A673 (cell line): ENCODE results near the gene TNFRSF12A. TPM values are rescaled to one million over a fixed set of nuclear protein-coding genes. Genes with fewer than 3 reads are reported as not detected.

Experiments used
- BruUV-seq: library from RNA; stranded (reverse); fragments of 400-500 nt; replicated peaks from 2 replicates; lab custom pipeline; 2021; lab: Mats Ljungman, UMichigan
- CTCF ChIA-PET: fragments of 300-600 bp; sonication (Branson Sonifier 250); formaldehyde crosslinking; loops from one replicate; lab custom pipeline; 2022; ENCODE audit warnings: antibody characterized with exemption; lab: Charles Lee
- POLR2A ChIA-PET: fragments of 300-600 bp; sonication (Branson Sonifier 250); formaldehyde crosslinking; loops from one replicate; lab custom pipeline; 2022; ENCODE audit warnings: antibody characterized with exemption; ENCODE audit not compliant: low non-redundant PET; lab: Charles Lee
- DNase-seq: peaks from one replicate; pipeline ENCODE4 v3.0.0-alpha.2; 2015; ENCODE audit warnings: low spot score
- H3K27ac ChIP-seq: fragments of 200-600 bp; sonication (generic); 2 replicates; pipeline ENCODE4 v1.5.1; 2016; ENCODE audit warnings: mixed run types, low read depth, mild to moderate bottlenecking, mixed read lengths, antibody characterized with exemption, low read length; ENCODE audit not compliant: poor library complexity, severe bottlenecking
- H3K27me3 ChIP-seq: fragments of 200-600 bp; sonication (generic); replicated peaks from 2 replicates; pipeline ENCODE4 v1.6.1; 2017; ENCODE audit warnings: mixed run types, low read depth, mild to moderate bottlenecking, mixed read lengths, antibody characterized with exemption, low read length; ENCODE audit not compliant: insufficient read depth, poor library complexity
- H3K36me3 ChIP-seq: fragments of 200-600 bp; sonication (generic); 2 replicates; pipeline ENCODE4 v1.6.1; 2016; ENCODE audit warnings: mixed run types, mild to moderate bottlenecking, mixed read lengths, antibody characterized with exemption, low read length; ENCODE audit not compliant: insufficient read depth, poor library complexity, severe bottlenecking
- H3K4me1 ChIP-seq: fragments of 200-600 bp; sonication (generic); 2 replicates; pipeline ENCODE4 v1.6.1; 2017; ENCODE audit warnings: mixed run types, mild to moderate bottlenecking, mixed read lengths, antibody characterized with exemption, low read length; ENCODE audit not compliant: insufficient read depth, poor library complexity, severe bottlenecking
- H3K4me3 ChIP-seq: fragments of 200-600 bp; sonication (generic); 2 replicates; pipeline ENCODE4 v1.5.1; 2016; ENCODE audit warnings: low read depth, mixed run types, mild to moderate bottlenecking, mixed read lengths, low read length; ENCODE audit not compliant: poor library complexity, severe bottlenecking
- H3K9me3 ChIP-seq: fragments of 200-600 bp; sonication (generic); 2 replicates; pipeline ENCODE4 v1.6.1; 2016; ENCODE audit warnings: mixed run types, low read depth, mild to moderate bottlenecking, mixed read lengths, antibody characterized with exemption, low read length; ENCODE audit not compliant: poor library complexity, severe bottlenecking
- EZH2 ChIP-seq: fragments of 200-600 bp; sonication (generic); IDR thresholded peaks from 2 replicates; pipeline ENCODE4 v1.6.1; 2017; ENCODE audit warnings: borderline replicate concordance, low read depth, mild to moderate bottlenecking, mixed read lengths, antibody characterized with exemption, low read length; ENCODE audit not compliant: poor library complexity, severe bottlenecking
- intact Hi-C: fragments of 100-400 bp; cut with micrococcal nuclease; formaldehyde crosslinking; loops from one replicate; pipeline ENCODE4 v1.10.0; 2022; ENCODE audit not compliant: unreplicated experiment
- total RNA-seq: library from RNA; stranded (reverse); gene quantifications from 2 replicates; pipeline ENCODE4 v1.2.3, GENCODE V29; 2021
- TF ChIP-seq, protein P1 (sequence below): fragments of 300-800, 200-600 bp; sonication (generic); conservative IDR thresholded peaks from 2 replicates; pipeline ENCODE4 v1.5.1; 2017; ENCODE audit warnings: low read depth, mild to moderate bottlenecking, antibody characterized with exemption, low read length, moderate library complexity, mixed read lengths

TNFRSF12A gene
- total RNA-seq, 1 experiment from 2014 or later, result 39.5 TPM

DNA sequence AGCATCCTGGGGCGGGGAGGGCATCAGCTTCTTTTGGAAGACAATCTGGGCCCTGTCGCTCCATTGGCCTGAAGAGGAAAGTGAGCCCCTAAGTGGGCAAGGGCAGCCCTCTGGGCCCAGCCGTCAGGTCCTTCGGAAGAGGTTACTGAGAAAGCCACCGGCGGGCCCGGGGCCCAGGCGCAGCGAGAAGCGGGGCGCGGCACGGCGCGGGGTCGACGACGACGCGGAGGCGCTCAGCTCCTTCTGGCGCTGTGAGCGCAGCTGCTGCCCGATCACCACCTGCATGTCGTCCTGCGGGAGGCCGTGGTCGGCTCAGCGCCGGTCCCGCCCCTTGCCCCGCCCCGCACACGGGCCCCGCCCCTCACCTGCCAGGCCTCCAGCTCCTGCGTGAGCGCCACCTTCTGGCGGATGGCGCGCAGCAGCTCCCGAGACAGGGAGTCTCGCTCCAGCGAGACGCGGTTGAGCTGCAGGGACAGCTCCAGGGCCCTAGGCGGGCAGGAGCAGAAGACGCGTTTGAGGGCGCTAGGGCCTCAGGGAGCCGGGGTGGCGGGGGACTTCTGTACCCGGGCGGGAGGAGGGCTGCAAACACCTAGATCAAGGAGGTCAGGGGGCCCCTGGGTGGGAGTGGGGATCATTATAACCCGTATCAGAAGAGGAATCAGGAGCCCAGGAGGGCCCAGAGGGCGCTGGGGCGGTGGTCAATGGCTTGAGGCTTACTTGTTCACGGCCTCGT lies 8.0 kb downstream of the TNFRSF12A start:
- TF ChIP-seq EZH2, result no peak
- TF ChIP-seq, protein P1, sequence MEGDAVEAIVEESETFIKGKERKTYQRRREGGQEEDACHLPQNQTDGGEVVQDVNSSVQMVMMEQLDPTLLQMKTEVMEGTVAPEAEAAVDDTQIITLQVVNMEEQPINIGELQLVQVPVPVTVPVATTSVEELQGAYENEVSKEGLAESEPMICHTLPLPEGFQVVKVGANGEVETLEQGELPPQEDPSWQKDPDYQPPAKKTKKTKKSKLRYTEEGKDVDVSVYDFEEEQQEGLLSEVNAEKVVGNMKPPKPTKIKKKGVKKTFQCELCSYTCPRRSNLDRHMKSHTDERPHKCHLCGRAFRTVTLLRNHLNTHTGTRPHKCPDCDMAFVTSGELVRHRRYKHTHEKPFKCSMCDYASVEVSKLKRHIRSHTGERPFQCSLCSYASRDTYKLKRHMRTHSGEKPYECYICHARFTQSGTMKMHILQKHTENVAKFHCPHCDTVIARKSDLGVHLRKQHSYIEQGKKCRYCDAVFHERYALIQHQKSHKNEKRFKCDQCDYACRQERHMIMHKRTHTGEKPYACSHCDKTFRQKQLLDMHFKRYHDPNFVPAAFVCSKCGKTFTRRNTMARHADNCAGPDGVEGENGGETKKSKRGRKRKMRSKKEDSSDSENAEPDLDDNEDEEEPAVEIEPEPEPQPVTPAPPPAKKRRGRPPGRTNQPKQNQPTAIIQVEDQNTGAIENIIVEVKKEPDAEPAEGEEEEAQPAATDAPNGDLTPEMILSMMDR, result peak; percentile 93

DNA sequence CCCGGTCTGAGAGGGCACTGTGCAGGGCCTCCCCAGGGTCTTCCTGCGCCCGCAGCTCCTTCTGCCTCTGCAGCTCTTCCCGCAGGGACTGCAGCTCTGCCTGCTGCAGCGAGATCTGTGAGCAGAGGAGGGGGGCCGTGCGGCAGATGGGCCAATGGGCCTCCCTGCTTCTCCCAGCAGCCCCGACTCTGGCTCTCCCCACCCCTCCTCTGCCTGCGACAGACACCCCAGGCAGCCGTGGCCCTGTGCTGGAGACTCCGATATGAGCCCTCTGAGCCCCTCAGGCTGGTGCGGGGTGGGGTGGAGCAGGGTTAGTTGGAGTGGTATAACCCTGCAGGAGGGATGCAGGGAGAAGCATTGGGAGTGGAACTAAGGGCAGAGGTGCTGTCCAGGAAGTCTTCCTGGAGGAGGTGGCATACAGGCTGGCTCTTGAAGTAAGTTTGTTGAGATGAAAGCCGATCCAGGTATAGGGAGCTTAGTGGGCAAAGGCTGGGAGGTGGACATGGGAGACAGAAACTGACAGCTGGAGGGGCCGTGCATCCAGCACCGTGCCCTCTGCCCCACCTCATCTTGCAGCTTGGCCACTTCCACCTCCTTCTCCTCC lies 8.7 kb downstream of the TNFRSF12A start:
- CTCF ChIA-PET, result interaction anchor here (0.6 to 1.5 kb wide), 7 partner anchors 9 to 344 kb away, joined by 3 to 15 read pairs (median 6); partner anchors contain the start of gene TNFRSF12A
- no peak for TF ChIP-seq EZH2
- no peak for DNase-seq
- Histone ChIP-seq H3K27me3 (peaks cover 38% of the 10 kb centered on the region), H3K9me3 (no peaks in the 10 kb centered on the region), H3K36me3 (peaks cover 3% of the 10 kb centered on the region), H3K4me1 (peaks cover 12% of the 10 kb centered on the region), H3K4me3 (no peak overlapping the region), H3K27ac (no peak overlapping the region)
- BruUV-seq, result no TSS peak
- POLR2A ChIA-PET, result no interaction called here
- intact Hi-C loops, result loop anchor here (1.0 kb wide), 1 partner anchor 25 kb away; no protein-coding TSS in a partner anchor

More for the DNA sequence above, 8.0 kb downstream of the TNFRSF12A start:
- peak; percentile 90 for DNase-seq
- Histone ChIP-seq H3K27ac (no peak overlapping the region), H3K36me3 (peaks cover 3% of the 10 kb centered on the region), H3K4me1 (peaks cover 17% of the 10 kb centered on the region), H3K27me3 (peaks cover 32% of the 10 kb centered on the region), H3K4me3 (no peak overlapping the region), H3K9me3 (no peaks in the 10 kb centered on the region)
- CTCF ChIA-PET, result interaction anchor here (0.6 to 1.5 kb wide), 7 partner anchors 8 to 343 kb away, joined by 3 to 15 read pairs (median 6); partner anchors contain the start of gene TNFRSF12A
- POLR2A ChIA-PET, result no interaction called here
- BruUV-seq, result no TSS peak
- intact Hi-C loops, result loop anchor here (1.0 kb wide), 1 partner anchor 24 kb away; no protein-coding TSS in a partner anchor

DNA sequence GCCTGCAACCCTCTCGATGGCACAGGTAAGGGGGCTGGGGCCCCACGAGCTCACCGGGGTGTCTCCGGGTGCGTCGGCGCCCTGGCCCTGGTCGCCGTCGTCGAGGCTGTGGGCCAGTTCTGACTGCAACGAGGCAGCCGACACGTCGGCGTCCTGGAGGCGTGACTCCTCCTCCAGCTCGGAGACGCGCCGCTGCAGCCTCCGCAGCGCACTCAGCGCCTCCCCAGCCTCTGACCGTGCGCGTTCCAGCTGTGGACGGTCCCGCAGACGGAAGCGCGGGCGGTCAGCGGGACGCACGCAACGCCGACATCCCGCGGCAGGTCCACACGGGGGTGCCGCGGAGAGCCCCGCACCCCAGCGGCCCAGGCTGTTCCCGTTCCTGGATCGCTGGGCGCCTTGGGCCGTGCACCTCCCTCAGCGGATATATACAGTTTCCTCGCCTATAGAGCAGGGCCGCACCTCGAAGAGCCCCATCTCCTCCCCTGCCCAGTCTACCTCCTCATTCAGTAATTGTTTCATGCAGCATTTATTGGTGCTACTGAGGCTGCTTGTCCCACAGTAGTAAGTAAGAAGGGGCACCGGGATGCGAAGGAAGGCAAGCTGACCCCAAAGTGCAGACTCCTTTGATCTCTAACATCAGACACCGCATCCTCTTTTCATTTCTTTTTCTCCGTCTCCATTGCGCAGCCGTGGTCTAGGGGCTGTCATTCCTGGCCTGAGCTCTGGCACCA lies 9.5 kb downstream of the TNFRSF12A start:
- POLR2A ChIA-PET, result no interaction called here
- peaks cover 46% of the 10 kb centered on the region for H3K27me3 ChIP-seq
- DNase-seq, result peak; percentile 49
- no peaks in the 10 kb centered on the region for H3K9me3 ChIP-seq
- peak overlapping the region; percentile 27 for H3K4me3 ChIP-seq
- CTCF ChIA-PET, result interaction anchor here (1.3 kb wide), 1 partner anchor 10 kb away, joined by 6 read pairs; the partner anchor contains the start of gene TNFRSF12A
- H3K36me3 ChIP-seq, result peaks cover 3% of the 10 kb centered on the region
- no TSS peak for BruUV-seq
- peaks cover 12% of the 10 kb centered on the region for H3K4me1 ChIP-seq
- TF ChIP-seq, protein P1, result no peak
- TF ChIP-seq EZH2, result no peak
- intact Hi-C loops, result no loop called here
- H3K27ac ChIP-seq, result no peak overlapping the region
